ENCODE measurements around the gene IQCB1.
"Not testable (repeated sequence)": the region's sequence is repeated elsewhere in the genome, so short reads cannot be mapped to it uniquely, and the experiment has no call there.

IQCB1 gene

GRCh38 chr3:121809249-121809648, 25.6 kb downstream of the IQCB1 start:
- DNase-seq (ENCODE audit: low read depth in 3 of 3, low spot score in 1 of 3): no peak

- DNase-seq (ENCODE audit: low read depth in 3 of 3, low spot score in 1 of 3): no peak
Observed at GRCh38 chr3:121803771-121804320, 31.0 kb downstream of the IQCB1 start.

GRCh38 chr3:121800906-121801305, 34.0 kb downstream of the IQCB1 start:
- DNase-seq (ENCODE audit: low read depth in 3 of 3, low spot score in 1 of 3): no peak

- DNase-seq (ENCODE audit: low read depth in 3 of 3, low spot score in 1 of 3): no peak
Observed at GRCh38 chr3:121796970-121797369, 37.9 kb downstream of the IQCB1 start.

GRCh38 chr3:121794264-121794983, 40.4 kb downstream of the IQCB1 start:
- no peak for DNase-seq (ENCODE audit: low read depth in 3 of 3, low spot score in 1 of 3)

- no peak for DNase-seq (ENCODE audit: low read depth in 3 of 3, low spot score in 1 of 3)
Observed at GRCh38 chr3:121793078-121793477, 41.8 kb downstream of the IQCB1 start.

GRCh38 chr3:121786485-121786884, 48.4 kb downstream of the IQCB1 start:
- DNase-seq (ENCODE audit: low read depth in 3 of 3, low spot score in 1 of 3): no peak

- not testable (repeated sequence) for DNase-seq (ENCODE audit: low read depth in 3 of 3, low spot score in 1 of 3)
Observed at GRCh38 chr3:121782784-121783183, 52.1 kb downstream of the IQCB1 start.

- DNase-seq (ENCODE audit: low read depth in 3 of 3, low spot score in 1 of 3): no peak
Observed at GRCh38 chr3:121781611-121782010, 53.2 kb downstream of the IQCB1 start.

- not testable (repeated sequence) for DNase-seq (ENCODE audit: low read depth in 3 of 3, low spot score in 1 of 3)
Observed at GRCh38 chr3:121775095-121775494, 59.8 kb downstream of the IQCB1 start.

- DNase-seq (ENCODE audit: low read depth in 3 of 3, low spot score in 1 of 3): no peak
Observed at GRCh38 chr3:121769246-121769645, 65.6 kb downstream of the IQCB1 start.

- DNase-seq (ENCODE audit: low read depth in 3 of 3, low spot score in 1 of 3): no peak
Observed at GRCh38 chr3:121768452-121768851, 66.4 kb downstream of the IQCB1 start.

GRCh38 chr3:121759541-121760202, 75.2 kb downstream of the IQCB1 start:
- no peak for DNase-seq (ENCODE audit: low read depth in 3 of 3, low spot score in 1 of 3)

- no peak for DNase-seq (ENCODE audit: low read depth in 3 of 3, low spot score in 1 of 3)
Observed at GRCh38 chr3:121758727-121759450, 76.0 kb downstream of the IQCB1 start.

GRCh38 chr3:121757812-121758545, 76.9 kb downstream of the IQCB1 start:
- no peak for DNase-seq (ENCODE audit: low read depth in 3 of 3, low spot score in 1 of 3)

- DNase-seq (ENCODE audit: low read depth in 3 of 3, low spot score in 1 of 3): no peak
Observed at GRCh38 chr3:121757087-121757811, 77.6 kb downstream of the IQCB1 start.

- no peak for DNase-seq (ENCODE audit: low read depth in 3 of 3, low spot score in 1 of 3)
Observed at GRCh38 chr3:121752772-121753171, 82.1 kb downstream of the IQCB1 start.

- DNase-seq (ENCODE audit: low read depth in 3 of 3, low spot score in 1 of 3): no peak
Observed at GRCh38 chr3:121752261-121752660, 82.6 kb downstream of the IQCB1 start.

GRCh38 chr3:121750087-121750415, 84.8 kb downstream of the IQCB1 start:
- no peak for DNase-seq (ENCODE audit: low read depth in 3 of 3, low spot score in 1 of 3)

- DNase-seq (ENCODE audit: low read depth in 3 of 3, low spot score in 1 of 3): peak; percentile 74 to 82 (median 78)
Observed at GRCh38 chr3:121749276-121750086, 85.4 kb downstream of the IQCB1 start, which contains the start of gene GOLGB1. GOLGB1 (minus strand) TSS chr3:121749741; CDS start chr3:121730971, 18,770 bp downstream.

All from stimulated activated CD4-positive, alpha-beta T cell treated with anti-CD3 and anti-CD28 coated beads, TNF-alpha, amount 100 ng/mL, for 1 hour (primary cell).